Measurements from ENCODE around the gene KRTAP10-11. TPM values are rescaled to one million over a fixed set of nuclear protein-coding genes. Genes with fewer than 3 reads are reported as not detected.

KRTAP10-11 gene
- polyA plus RNA-seq, 3 donors = not detected

DNA sequence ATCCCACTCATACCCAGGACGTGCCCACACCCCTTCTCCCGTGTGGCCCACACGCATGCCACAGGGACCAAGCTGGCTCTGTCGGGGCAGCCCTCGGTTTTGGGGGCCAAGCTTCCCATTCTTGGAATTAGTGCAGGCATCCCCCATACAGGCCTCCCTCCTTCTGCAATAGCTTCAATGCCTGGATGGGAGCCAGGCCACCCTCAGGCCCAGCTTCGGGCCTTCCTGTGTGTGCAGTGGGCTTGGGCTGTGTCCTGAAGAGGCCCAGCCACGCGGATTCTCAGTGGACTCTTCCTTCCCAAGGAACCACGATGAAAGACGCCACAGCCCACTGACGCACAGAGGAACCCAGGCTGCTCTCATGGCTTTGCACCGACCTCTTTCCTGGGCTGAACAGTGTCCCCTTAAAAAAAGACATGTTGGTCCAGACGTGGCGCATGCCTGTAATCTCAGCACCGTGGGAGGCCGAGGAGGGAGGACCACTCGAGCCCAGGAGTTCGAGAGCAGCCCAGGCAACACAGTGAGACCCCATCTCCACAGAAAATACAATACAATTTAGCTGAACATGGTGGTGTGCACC, 3.4 kb downstream of the KRTAP10-11 start:
- H3K4me1 Mint-ChIP-seq = no peaks in the 10 kb centered on the region
- no peak for DNase-seq
- H2AFZ ChIP-seq (ENCODE audit: insufficient read depth, low read depth, low read length, poor library complexity, severe bottlenecking) = no peak overlapping the region
- peaks cover under 1 to 14% (median 6%) of the 10 kb centered on the region in 3 donors for H3K27me3 Mint-ChIP-seq (ENCODE audit: low read depth in 3 of 3)
- H3K27me3 ChIP-seq (ENCODE audit: control insufficient read depth in 2 of 2, insufficient read depth in 2 of 2, low read length in 2 of 2) = no peaks in the 10 kb centered on the region
- intact Hi-C loops (cut with micrococcal nuclease) = no loop called here
- no peaks in the 10 kb centered on the region for H3K79me2 ChIP-seq (ENCODE audit: insufficient read depth, low read length)
- no peak overlapping the region for H3K4me3 ChIP-seq (replicated peaks in 1 of 3; ENCODE audit: low read depth in 2 of 3, low read length in 3 of 3)
- H3K36me3 Mint-ChIP-seq = no peaks in the 10 kb centered on the region
- peaks cover 9 to 16% of the 10 kb centered on the region in 2 donors for H3K9me3 ChIP-seq (replicated peaks in 1 of 2; ENCODE audit: control insufficient read depth in 1 of 2, insufficient read depth in 1 of 2, low read length in 2 of 2)
- H3K9ac ChIP-seq (ENCODE audit: insufficient read depth, low read length, poor library complexity, severe bottlenecking) = no peak overlapping the region
- H3K4me2 ChIP-seq (replicated peaks; ENCODE audit: extremely low read depth, low read length, poor library complexity, severe bottlenecking) = no peak overlapping the region
- no peak overlapping the region for H3K27ac ChIP-seq (ENCODE audit: low read depth in 1 of 2, low read length in 2 of 2)
- TF ChIP-seq, protein P1, sequence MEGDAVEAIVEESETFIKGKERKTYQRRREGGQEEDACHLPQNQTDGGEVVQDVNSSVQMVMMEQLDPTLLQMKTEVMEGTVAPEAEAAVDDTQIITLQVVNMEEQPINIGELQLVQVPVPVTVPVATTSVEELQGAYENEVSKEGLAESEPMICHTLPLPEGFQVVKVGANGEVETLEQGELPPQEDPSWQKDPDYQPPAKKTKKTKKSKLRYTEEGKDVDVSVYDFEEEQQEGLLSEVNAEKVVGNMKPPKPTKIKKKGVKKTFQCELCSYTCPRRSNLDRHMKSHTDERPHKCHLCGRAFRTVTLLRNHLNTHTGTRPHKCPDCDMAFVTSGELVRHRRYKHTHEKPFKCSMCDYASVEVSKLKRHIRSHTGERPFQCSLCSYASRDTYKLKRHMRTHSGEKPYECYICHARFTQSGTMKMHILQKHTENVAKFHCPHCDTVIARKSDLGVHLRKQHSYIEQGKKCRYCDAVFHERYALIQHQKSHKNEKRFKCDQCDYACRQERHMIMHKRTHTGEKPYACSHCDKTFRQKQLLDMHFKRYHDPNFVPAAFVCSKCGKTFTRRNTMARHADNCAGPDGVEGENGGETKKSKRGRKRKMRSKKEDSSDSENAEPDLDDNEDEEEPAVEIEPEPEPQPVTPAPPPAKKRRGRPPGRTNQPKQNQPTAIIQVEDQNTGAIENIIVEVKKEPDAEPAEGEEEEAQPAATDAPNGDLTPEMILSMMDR (IDR thresholded peaks at IDR 0.05) = no peak
- H3K9me3 Mint-ChIP-seq = peaks cover 15 to 31% (median 26%) of the 10 kb centered on the region in 7 donors
- no peaks in the 10 kb centered on the region for H4K20me1 ChIP-seq (ENCODE audit: insufficient read depth, low read length)
- WGBS (ENCODE audit: insufficient coverage) = 89% methylated on average over 11 of the region's 18 CpGs
- H3K4me3 Mint-ChIP-seq = no peak overlapping the region
- no peaks in the 10 kb centered on the region for H3K36me3 ChIP-seq (replicated peaks in 1 of 2; ENCODE audit: control insufficient read depth in 1 of 2, insufficient read depth in 2 of 2, low read length in 2 of 2)
- no peak overlapping the region for H3K27ac Mint-ChIP-seq
- no peaks in the 10 kb centered on the region for H3K4me1 ChIP-seq (ENCODE audit: control insufficient read depth in 1 of 2, insufficient read depth in 2 of 2, low read length in 2 of 2)

- Mint-ChIP-seq H3K27me3 (ENCODE audit: low read depth in 3 of 3) (peaks cover 2 to 14% (median 6%) of the 10 kb centered on the region in 3 donors), H3K4me3 (no peak overlapping the region), H3K36me3 (no peaks in the 10 kb centered on the region), H3K27ac (no peak overlapping the region), H3K4me1 (no peaks in the 10 kb centered on the region), H3K9me3 (peaks cover 9 to 30% (median 21%) of the 10 kb centered on the region in 7 donors)
- 85% methylated on average over 15 of the region's 20 CpGs for WGBS (ENCODE audit: insufficient coverage)
- no peak for DNase-seq
- Histone ChIP-seq H3K27me3 (ENCODE audit: control insufficient read depth in 2 of 2, insufficient read depth in 2 of 2, low read length in 2 of 2) (no peaks in the 10 kb centered on the region), H4K20me1 (ENCODE audit: insufficient read depth, low read length) (no peaks in the 10 kb centered on the region), H3K9me3 (replicated peaks in 1 of 2; ENCODE audit: control insufficient read depth in 1 of 2, insufficient read depth in 1 of 2, low read length in 2 of 2) (peaks cover 1 to 18% of the 10 kb centered on the region in 2 donors), H3K9ac (ENCODE audit: insufficient read depth, low read length, poor library complexity, severe bottlenecking) (no peak overlapping the region), H3K4me3 (replicated peaks in 1 of 3; ENCODE audit: low read depth in 2 of 3, low read length in 3 of 3) (no peak overlapping the region), H3K79me2 (ENCODE audit: insufficient read depth, low read length) (no peaks in the 10 kb centered on the region), H3K4me1 (ENCODE audit: control insufficient read depth in 1 of 2, insufficient read depth in 2 of 2, low read length in 2 of 2) (no peaks in the 10 kb centered on the region), H3K27ac (ENCODE audit: low read depth in 1 of 2, low read length in 2 of 2) (no peak overlapping the region), H2AFZ (ENCODE audit: insufficient read depth, low read depth, low read length, poor library complexity, severe bottlenecking) (no peak overlapping the region), H3K4me2 (replicated peaks; ENCODE audit: extremely low read depth, low read length, poor library complexity, severe bottlenecking) (no peak overlapping the region), H3K36me3 (replicated peaks in 1 of 2; ENCODE audit: control insufficient read depth in 1 of 2, insufficient read depth in 2 of 2, low read length in 2 of 2) (no peaks in the 10 kb centered on the region)
- TF ChIP-seq, protein P1 (IDR thresholded peaks at IDR 0.05) = no peak
- intact Hi-C loops (cut with micrococcal nuclease) = no loop called here
Measured at GRCh38 chr21:44650265-44650972, 4.2 kb downstream of the KRTAP10-11 start.
